SK-N-SH (cell line): Measurements from ENCODE around the gene HDLBP. TPM values are rescaled to one million over a fixed set of nuclear protein-coding genes. Genes with fewer than 3 reads are reported as not detected.

Source experiments
- CTCF ChIA-PET: fragments of 300-600, 350-600 bp; formaldehyde crosslinking; extraction: SDS; loops from one replicate; lab custom pipeline; 2021; lab: Yijun Ruan, JAX
- POLR2A ChIA-PET: fragments of 350-600 bp; sonication (Branson Sonifier 250); formaldehyde crosslinking; extraction: SDS; loops from one replicate; lab custom pipeline; 2020; ENCODE audit warnings: antibody characterized with exemption, inconsistent platforms; lab: Yijun Ruan, JAX
- DNase-seq: peaks from one replicate; pipeline ENCODE4 v3.0.0; 2012
- H2AFZ ChIP-seq: fragments of 200-600 bp; sonication (generic); 2 replicates; pipeline ENCODE4 v1.8.1; 2016; ENCODE audit warnings: antibody characterized with exemption, mild to moderate bottlenecking, low read depth
- H3F3A ChIP-seq: fragments of 200-600 bp; sonication (generic); replicated peaks from 2 replicates; pipeline ENCODE3; 2016; ENCODE audit warnings: antibody characterized with exemption, mild to moderate bottlenecking; ENCODE audit not compliant: insufficient read depth
- H3K27ac ChIP-seq, 2 experiments: fragments of 200-500 bp in 1 of 2; fragments of 200-600 bp in 1 of 2; sonication (Bioruptor generic) in 1 of 2; sonication (generic), shearing (Covaris generic) in 1 of 2; 2 replicates each; pipeline versions ENCODE4 v1.5.1 to v1.6.1; 2014 to 2016; ENCODE audit warnings: low read depth in 2 of 2, inconsistent platforms in 1 of 2, low read length in 1 of 2, mild to moderate bottlenecking in 1 of 2, mixed read lengths in 1 of 2
- H3K27me3 ChIP-seq: fragments of 200-600 bp; sonication (generic), shearing (Covaris generic); 2 replicates; pipeline ENCODE4 v1.6.1; 2016; ENCODE audit warnings: mixed run types; ENCODE audit not compliant: insufficient read depth
- H3K36me3 ChIP-seq, 2 experiments: fragments of 200-500 bp in 1 of 2; fragments of 200-600 bp in 1 of 2; sonication (Bioruptor generic) in 1 of 2; sonication (generic) in 1 of 2; replicated peaks in 1 of 2; 2 replicates each; pipeline versions ENCODE3 to v1.5.1; 2014 to 2016; ENCODE audit warnings: low read length in 1 of 2, mild to moderate bottlenecking in 1 of 2; ENCODE audit not compliant: insufficient read depth in 2 of 2, control insufficient read depth in 1 of 2
- H3K4me1 ChIP-seq, 2 experiments: fragments of 200-500 bp in 1 of 2; fragments of 200-600 bp in 1 of 2; sonication (Bioruptor generic) in 1 of 2; sonication (generic), shearing (Covaris generic) in 1 of 2; 2 replicates each; pipeline versions ENCODE4 v1.5.1 to v1.6.1; 2014 to 2016; ENCODE audit warnings: low read depth in 1 of 2, low read length in 1 of 2, mixed run types in 1 of 2; ENCODE audit not compliant: insufficient read depth in 2 of 2, control insufficient read depth in 1 of 2
- H3K4me2 ChIP-seq: fragments of 200-600 bp; sonication (generic), shearing (Covaris generic); 2 replicates; pipeline ENCODE4 v1.6.1; 2017; ENCODE audit warnings: mixed run types
- H3K4me3 ChIP-seq, 2 experiments: fragments of 200-500 bp in 1 of 2; fragments of 200-600 bp in 1 of 2; sonication (Bioruptor generic) in 1 of 2; sonication (generic), shearing (Covaris generic) in 1 of 2; 2 replicates each; pipeline versions ENCODE4 v1.5.1 to v1.8.1; 2014 to 2016; ENCODE audit warnings: low read depth in 2 of 2, inconsistent platforms in 1 of 2, low read length in 1 of 2, mild to moderate bottlenecking in 1 of 2, mixed read lengths in 1 of 2, moderate library complexity in 1 of 2
- H3K79me2 ChIP-seq: fragments of 200-600 bp; sonication (generic); 2 replicates; pipeline ENCODE4 v1.8.1; 2017; ENCODE audit warnings: mild to moderate bottlenecking; ENCODE audit not compliant: insufficient read depth
- H3K9ac ChIP-seq: fragments of 200-600 bp; sonication (generic); 2 replicates; pipeline ENCODE4 v1.6.1; 2017; ENCODE audit warnings: mixed run types
- H3K9me2 ChIP-seq: fragments of 200-600 bp; sonication (generic); 2 replicates; pipeline ENCODE4 v1.6.1; 2017; ENCODE audit warnings: mixed run types
- H3K9me3 ChIP-seq: fragments of 200-600 bp; sonication (generic); 2 replicates; pipeline ENCODE4 v1.6.1; 2017; ENCODE audit warnings: mixed run types, mild to moderate bottlenecking, moderate library complexity
- H4K20me1 ChIP-seq: fragments of 200-600 bp; sonication (generic); 2 replicates; pipeline ENCODE4 v1.6.1; 2017; ENCODE audit warnings: mild to moderate bottlenecking, mixed run types; ENCODE audit not compliant: insufficient read depth
- CHD2 ChIP-seq: fragments of 150-350 bp; IDR thresholded peaks from 2 replicates; pipeline ENCODE4 v1.6.1; 2018; ENCODE audit warnings: low read length; ENCODE audit not compliant: partially characterized antibody
- EP300 ChIP-seq, 2 experiments: IDR thresholded peaks; 2 replicates each; pipeline versions ENCODE4 v1.4.0 to v1.6.1; 2012; ENCODE audit warnings: borderline replicate concordance in 1 of 2, low read depth in 1 of 2, low read length in 1 of 2
- EZH2phosphoT487 ChIP-seq: fragments of 200-600 bp; sonication (generic); IDR thresholded peaks from 2 replicates; pipeline ENCODE4 v1.6.1; 2017; ENCODE audit warnings: low read depth, mixed run types, mild to moderate bottlenecking, antibody characterized with exemption, moderate library complexity, borderline replicate concordance
- FOSL2 ChIP-seq: IDR thresholded peaks from 2 replicates; pipeline ENCODE4 v1.4.0; 2012; ENCODE audit warnings: low read depth, mild to moderate bottlenecking, moderate library complexity, borderline replicate concordance
- GATA2 ChIP-seq: sonication (generic); formaldehyde crosslinking; IDR thresholded peaks from 2 replicates; pipeline ENCODE4 v1.5.0; 2020; ENCODE audit warnings: mild to moderate bottlenecking, missing genetic modification reagents
- MEF2A ChIP-seq: IDR thresholded peaks from 2 replicates; pipeline ENCODE4 v1.4.0; 2012; ENCODE audit warnings: low read depth, borderline replicate concordance
- MXI1 ChIP-seq: IDR thresholded peaks from 2 replicates; pipeline ENCODE4 v1.6.1; 2012; ENCODE audit warnings: mild to moderate bottlenecking, low read depth, low read length, improper control_type of control experiment
- NFIC ChIP-seq: IDR thresholded peaks from 2 replicates; pipeline ENCODE4 v1.4.0; 2012; ENCODE audit warnings: borderline replicate concordance
- NRF1 ChIP-seq: IDR thresholded peaks from 2 replicates; pipeline ENCODE4 v1.6.1; 2012; ENCODE audit warnings: low read depth, mild to moderate bottlenecking, low read length
- RAD21 ChIP-seq: IDR thresholded peaks from 2 replicates; pipeline ENCODE4 v1.6.1; 2012; ENCODE audit warnings: mild to moderate bottlenecking, low read length
- RCOR1 ChIP-seq: fragments of 150-350 bp; IDR thresholded peaks from 2 replicates; pipeline ENCODE4 v1.6.1; 2017; ENCODE audit warnings: antibody characterized with exemption, low read length
- REST ChIP-seq: IDR thresholded peaks from 2 replicates; pipeline ENCODE4 v1.6.1; 2012; ENCODE audit warnings: mild to moderate bottlenecking, low read depth, low read length, moderate library complexity
- RXRA ChIP-seq: IDR thresholded peaks from 2 replicates; pipeline ENCODE4 v1.4.0; 2012; ENCODE audit warnings: low read depth, mild to moderate bottlenecking, borderline replicate concordance
- SIN3A ChIP-seq: IDR thresholded peaks from 2 replicates; pipeline ENCODE4 v1.6.1; 2012; ENCODE audit warnings: low read depth, mild to moderate bottlenecking, low read length, moderate library complexity, borderline replicate concordance
- SMC3 ChIP-seq: IDR thresholded peaks from 2 replicates; pipeline ENCODE4 v1.6.1; 2012; ENCODE audit warnings: low read depth, low read length, improper control_type of control experiment
- TAF1 ChIP-seq: IDR thresholded peaks from 2 replicates; pipeline ENCODE4 v1.6.1; 2012; ENCODE audit warnings: low read depth, mild to moderate bottlenecking, low read length, moderate library complexity, borderline replicate concordance
- TCF12 ChIP-seq: IDR thresholded peaks from 2 replicates; pipeline ENCODE4 v1.4.0; 2012
- TEAD4 ChIP-seq: IDR thresholded peaks from 2 replicates; pipeline ENCODE4 v1.4.0; 2012; ENCODE audit warnings: mild to moderate bottlenecking, borderline replicate concordance; ENCODE audit not compliant: insufficient read depth
- USF2 ChIP-seq: fragments of 150-350 bp; IDR thresholded peaks from 2 replicates; pipeline ENCODE4 v1.6.1; 2017; ENCODE audit warnings: antibody characterized with exemption, low read length, low read depth, borderline replicate concordance
- ZBTB33 ChIP-seq: IDR thresholded peaks from 2 replicates; pipeline ENCODE4 v1.4.0; 2012; ENCODE audit warnings: low read depth, borderline replicate concordance
- WGBS: methylation state at CpG from one replicate; pipeline ENCODE4 v1.1.6; 2017; ENCODE audit warnings: low lambda C conversion rate; 5-methylcytosine and 5-hydroxymethylcytosine counted together
- polyA plus RNA-seq, 3 experiments: library from polyadenylated mRNA; depleted of rRNA; stranded (reverse); fragments of >200 nt; gene quantifications; 2 replicates each; pipeline ENCODE4 v1.2.3, GENCODE V29; 2012

Gene HDLBP
- polyA plus RNA-seq, 1 of the 3 experiments (the other 2 are of a cell fraction) = 263 TPM

GRCh38 chr2:241187101-241187917, 128.2 kb downstream of the HDLBP start:
- ChIA-PET POLR2A (no interaction called here), CTCF (interaction anchor here (1.3 kb wide), 1 partner anchor 11 kb away, joined by 3 read pairs; no protein-coding TSS in a partner anchor)
- Histone ChIP-seq H3K4me1 (no peaks in the 10 kb centered on the region), H3K79me2 (no peaks in the 10 kb centered on the region), H3K9me3 (no peaks in the 10 kb centered on the region), H3K9me2 (no peaks in the 10 kb centered on the region), H2AFZ (no peak overlapping the region), H3K4me3 (no peak overlapping the region), H3K36me3 (peaks cover 0 to 4% of the 10 kb centered on the region in 2 experiments), H3K4me2 (no peak overlapping the region), H3K27me3 (no peaks in the 10 kb centered on the region), H3K27ac (no peak overlapping the region), H3F3A (no peaks in the 10 kb centered on the region), H3K9ac (no peak overlapping the region), H4K20me1 (no peaks in the 10 kb centered on the region)
- no peak for TF ChIP-seq ZBTB33
- no peak for TF ChIP-seq REST
- TF ChIP-seq NRF1 = no peak
- TF ChIP-seq USF2 = no peak
- no peak for TF ChIP-seq CHD2
- no peak for TF ChIP-seq EZH2phosphoT487
- no peak for TF ChIP-seq MXI1
- TF ChIP-seq SMC3 = no peak
- TF ChIP-seq RXRA = no peak
- TF ChIP-seq TCF12 = no peak
- TF ChIP-seq NFIC = no peak
- TF ChIP-seq MEF2A = no peak
- TF ChIP-seq GATA2 (CRISPR knock-in tag) = no peak
- no peak for TF ChIP-seq SIN3A
- TF ChIP-seq TAF1 = no peak
- TF ChIP-seq TEAD4 = no peak
- no peak for TF ChIP-seq EP300 (IDR thresholded peaks at IDR 0.05; ENCODE audit: borderline replicate concordance in 1 of 2, low read depth in 1 of 2, low read length in 1 of 2)
- no peak for TF ChIP-seq FOSL2
- no peak for TF ChIP-seq RAD21
- TF ChIP-seq RCOR1 = no peak
- no peak for DNase-seq
- 70% methylated on average over 10 of the region's 14 CpGs for WGBS
